ENCODE measurements around the gene TCF4. TPM values are rescaled to one million over a fixed set of nuclear protein-coding genes. Genes with fewer than 3 reads are reported as not detected.

Gene TCF4
- total and polyA plus RNA-seq, 8 donors, result 99.1 to 165 (median 138) TPM

DNA sequence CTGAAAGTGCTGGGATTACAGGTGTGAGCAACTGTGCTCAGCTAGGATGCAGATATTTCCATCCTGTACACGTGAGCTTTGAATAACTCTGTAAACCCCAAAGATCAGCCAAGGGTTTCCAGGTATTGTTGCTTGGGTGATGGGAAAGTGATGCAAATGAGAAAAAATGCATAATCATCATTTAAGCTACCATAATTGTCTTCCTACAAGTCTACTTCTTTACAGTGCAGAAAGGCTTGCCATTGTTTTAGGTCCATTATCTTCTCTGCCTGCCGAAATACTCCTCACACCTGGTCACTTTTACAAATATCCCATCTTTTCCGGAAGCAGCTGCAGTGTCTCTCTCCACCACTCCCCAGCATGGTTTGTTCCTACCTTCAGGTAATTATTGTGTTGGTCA, 368.9 kb downstream of the TCF4 start:
- H3K9me3 ChIP-seq, result no peaks in the 10 kb centered on the region
- TF ChIP-seq, protein P1, sequence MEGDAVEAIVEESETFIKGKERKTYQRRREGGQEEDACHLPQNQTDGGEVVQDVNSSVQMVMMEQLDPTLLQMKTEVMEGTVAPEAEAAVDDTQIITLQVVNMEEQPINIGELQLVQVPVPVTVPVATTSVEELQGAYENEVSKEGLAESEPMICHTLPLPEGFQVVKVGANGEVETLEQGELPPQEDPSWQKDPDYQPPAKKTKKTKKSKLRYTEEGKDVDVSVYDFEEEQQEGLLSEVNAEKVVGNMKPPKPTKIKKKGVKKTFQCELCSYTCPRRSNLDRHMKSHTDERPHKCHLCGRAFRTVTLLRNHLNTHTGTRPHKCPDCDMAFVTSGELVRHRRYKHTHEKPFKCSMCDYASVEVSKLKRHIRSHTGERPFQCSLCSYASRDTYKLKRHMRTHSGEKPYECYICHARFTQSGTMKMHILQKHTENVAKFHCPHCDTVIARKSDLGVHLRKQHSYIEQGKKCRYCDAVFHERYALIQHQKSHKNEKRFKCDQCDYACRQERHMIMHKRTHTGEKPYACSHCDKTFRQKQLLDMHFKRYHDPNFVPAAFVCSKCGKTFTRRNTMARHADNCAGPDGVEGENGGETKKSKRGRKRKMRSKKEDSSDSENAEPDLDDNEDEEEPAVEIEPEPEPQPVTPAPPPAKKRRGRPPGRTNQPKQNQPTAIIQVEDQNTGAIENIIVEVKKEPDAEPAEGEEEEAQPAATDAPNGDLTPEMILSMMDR (IDR thresholded peaks at IDR 0.05), result no peak
- H3K27me3 ChIP-seq, result no peaks in the 10 kb centered on the region
- ATAC-seq (no peak), DNase-seq (no peak)
- H3K36me3 ChIP-seq, result no peaks in the 10 kb centered on the region
- no peak overlapping the region for H3K4me3 ChIP-seq
- no peak overlapping the region for H3K27ac ChIP-seq
- intact Hi-C loops (cut with DNase I), result no loop called here
- no peaks in the 10 kb centered on the region for H3K4me1 ChIP-seq

DNA sequence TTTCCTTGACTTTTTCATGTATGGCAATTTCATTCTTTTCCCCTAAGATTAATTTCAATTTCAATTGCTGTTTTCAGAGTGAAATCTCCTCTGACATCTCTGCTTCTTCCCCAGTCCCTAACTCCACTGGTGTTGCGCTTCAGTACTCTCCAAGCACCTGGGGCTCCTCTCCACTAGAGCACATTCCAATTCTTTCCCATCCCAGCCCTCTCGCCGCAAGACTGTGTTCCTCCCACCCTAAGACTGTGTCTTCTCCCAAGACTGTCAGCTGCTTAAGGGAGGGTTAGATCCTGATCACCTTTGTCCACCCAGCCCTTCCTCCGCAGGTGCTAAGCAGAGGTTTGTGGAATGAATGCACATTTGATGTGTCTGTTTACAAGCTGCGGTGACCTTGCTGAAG, 373.0 kb downstream of the TCF4 start:
- no peak overlapping the region for H3K4me3 ChIP-seq
- TF ChIP-seq, protein P1 (IDR thresholded peaks at IDR 0.05), result no peak
- intact Hi-C loops (cut with DNase I), result no loop called here
- H3K27ac ChIP-seq, result no peak overlapping the region
- H3K9me3 ChIP-seq, result no peaks in the 10 kb centered on the region
- H3K36me3 ChIP-seq, result no peaks in the 10 kb centered on the region
- H3K4me1 ChIP-seq, result no peaks in the 10 kb centered on the region
- ATAC-seq (no peak), DNase-seq (no peak)
- no peaks in the 10 kb centered on the region for H3K27me3 ChIP-seq

DNA sequence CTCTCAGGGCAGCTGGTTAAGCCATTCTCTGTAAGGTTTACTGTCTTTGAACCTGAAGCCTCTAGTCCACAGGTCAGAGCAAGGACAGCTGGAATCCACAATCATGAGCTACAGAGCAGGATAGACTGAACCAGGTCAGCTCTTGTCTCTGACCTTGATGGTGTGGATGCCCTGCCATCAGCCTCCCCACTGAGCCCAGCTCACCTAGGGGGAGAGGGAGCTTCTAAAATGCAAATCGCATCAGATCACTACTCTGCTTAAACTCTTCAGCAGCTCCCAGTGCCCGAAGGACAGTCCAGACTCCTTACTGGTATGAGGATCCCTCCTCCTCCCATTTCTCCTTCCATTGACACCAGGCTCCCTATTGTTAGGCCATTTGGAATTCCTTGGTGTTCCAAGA, 373.5 kb downstream of the TCF4 start:
- TF ChIP-seq, protein P1 (IDR thresholded peaks at IDR 0.05), result no peak
- no peaks in the 10 kb centered on the region for H3K9me3 ChIP-seq
- H3K4me1 ChIP-seq, result no peaks in the 10 kb centered on the region
- H3K27me3 ChIP-seq, result no peaks in the 10 kb centered on the region
- intact Hi-C loops (cut with DNase I), result no loop called here
- no peak overlapping the region for H3K4me3 ChIP-seq
- H3K36me3 ChIP-seq, result no peaks in the 10 kb centered on the region
- ATAC-seq (no peak), DNase-seq (no peak)
- no peak overlapping the region for H3K27ac ChIP-seq

DNA sequence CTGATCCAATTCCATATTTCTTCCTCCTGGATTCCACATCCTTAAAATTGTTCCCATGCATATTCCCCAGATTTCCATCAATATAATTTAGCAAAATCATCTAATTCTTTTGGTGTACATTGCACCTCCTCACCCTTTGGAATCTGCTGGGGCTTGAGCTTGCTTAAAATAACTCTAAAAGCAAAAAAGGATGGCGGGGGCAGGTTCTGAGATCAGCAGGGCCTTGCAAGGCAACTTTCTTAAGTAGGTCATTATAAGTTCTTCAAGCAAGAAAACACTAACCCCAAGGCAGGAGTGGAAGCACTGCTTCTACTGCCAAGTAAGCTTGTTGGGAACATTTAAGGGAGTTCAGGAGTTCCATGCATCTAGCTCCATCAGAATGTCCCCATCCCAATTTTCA, 374.4 kb downstream of the TCF4 start:
- no peaks in the 10 kb centered on the region for H3K36me3 ChIP-seq
- no peak overlapping the region for H3K27ac ChIP-seq
- DNase-seq, result no peak
- no peak overlapping the region for H3K4me3 ChIP-seq
- ATAC-seq, result no peak
- H3K9me3 ChIP-seq, result no peaks in the 10 kb centered on the region
- TF ChIP-seq, protein P1 (IDR thresholded peaks at IDR 0.05), result no peak
- H3K4me1 ChIP-seq, result no peaks in the 10 kb centered on the region
- no peaks in the 10 kb centered on the region for H3K27me3 ChIP-seq
- intact Hi-C loops (cut with DNase I), result no loop called here

DNA sequence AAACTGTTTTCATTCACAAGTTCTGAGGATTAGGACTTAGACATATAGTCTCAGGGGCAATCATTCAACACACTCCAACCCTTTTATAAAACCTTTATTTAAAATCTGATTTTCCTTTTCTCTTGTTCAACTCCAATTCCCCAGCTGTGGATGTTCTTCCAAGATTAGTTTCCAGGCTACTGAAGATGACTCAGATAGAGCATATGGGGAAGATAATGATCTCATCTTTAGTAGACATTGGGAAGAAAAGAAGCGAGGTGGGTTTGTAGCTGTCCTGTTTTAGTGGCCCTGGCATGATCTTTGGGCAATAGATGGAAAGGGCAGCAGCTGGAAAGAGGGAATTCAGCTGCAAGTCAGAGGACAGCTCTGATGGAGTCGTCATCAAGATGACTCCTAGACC, 381.1 kb downstream of the TCF4 start:
- H3K36me3 ChIP-seq, result no peaks in the 10 kb centered on the region
- no peak for ATAC-seq
- intact Hi-C loops (cut with DNase I), result no loop called here
- H3K9me3 ChIP-seq, result peaks cover 0 to 6% of the 10 kb centered on the region in 2 donors
- TF ChIP-seq, protein P1 (IDR thresholded peaks at IDR 0.05), result no peak
- H3K4me3 ChIP-seq, result no peak overlapping the region
- H3K27me3 ChIP-seq, result no peaks in the 10 kb centered on the region
- DNase-seq, result no peak
- no peak overlapping the region for H3K27ac ChIP-seq
- no peaks in the 10 kb centered on the region for H3K4me1 ChIP-seq

All from left lung (tissue), 10 donors.